Liver (tissue), 3 donors: ENCODE measurements around the gene DSG3.

Experiments used
- ATF3 ChIP-seq: IDR thresholded peaks from 2 replicates; pipeline ENCODE4 v1.6.1; 2016; ENCODE audit warnings: antibody characterized with exemption
- EGR1 ChIP-seq, 2 donors: IDR thresholded peaks; 2 replicates each; pipeline ENCODE4 v1.6.1; 2016 to 2018; ENCODE audit warnings: antibody characterized with exemption in 2 of 2, low read depth in 2 of 2
- MAX ChIP-seq: IDR thresholded peaks from 2 replicates; pipeline ENCODE4 v1.6.1; 2016; ENCODE audit warnings: antibody characterized with exemption
- RAD21 ChIP-seq, 2 donors: IDR thresholded peaks; 2 replicates each; pipeline ENCODE4 v1.6.1; 2016; ENCODE audit warnings: antibody characterized with exemption in 2 of 2, mild to moderate bottlenecking in 2 of 2
- REST ChIP-seq: IDR thresholded peaks from 2 replicates; pipeline ENCODE4 v1.6.1; 2016; ENCODE audit warnings: antibody characterized with exemption, mild to moderate bottlenecking
- SP1 ChIP-seq: IDR thresholded peaks from 2 replicates; pipeline ENCODE4 v1.6.1; 2018; ENCODE audit warnings: antibody characterized with exemption, mild to moderate bottlenecking
- TF ChIP-seq, protein P1 (sequence below): fragments of 150-350 bp; IDR thresholded peaks from 2 replicates; pipeline ENCODE4 v1.5.1; 2017; ENCODE audit warnings: improper control_type of control experiment, low read depth, low read length; ENCODE audit not compliant: missing input control
- donor health status: healthy.
- donor health status: healthy.

GRCh38 chr18:31486165-31486564 lies 38.6 kb downstream of the DSG3 start:
- no peak for TF ChIP-seq REST
- TF ChIP-seq, protein P1, sequence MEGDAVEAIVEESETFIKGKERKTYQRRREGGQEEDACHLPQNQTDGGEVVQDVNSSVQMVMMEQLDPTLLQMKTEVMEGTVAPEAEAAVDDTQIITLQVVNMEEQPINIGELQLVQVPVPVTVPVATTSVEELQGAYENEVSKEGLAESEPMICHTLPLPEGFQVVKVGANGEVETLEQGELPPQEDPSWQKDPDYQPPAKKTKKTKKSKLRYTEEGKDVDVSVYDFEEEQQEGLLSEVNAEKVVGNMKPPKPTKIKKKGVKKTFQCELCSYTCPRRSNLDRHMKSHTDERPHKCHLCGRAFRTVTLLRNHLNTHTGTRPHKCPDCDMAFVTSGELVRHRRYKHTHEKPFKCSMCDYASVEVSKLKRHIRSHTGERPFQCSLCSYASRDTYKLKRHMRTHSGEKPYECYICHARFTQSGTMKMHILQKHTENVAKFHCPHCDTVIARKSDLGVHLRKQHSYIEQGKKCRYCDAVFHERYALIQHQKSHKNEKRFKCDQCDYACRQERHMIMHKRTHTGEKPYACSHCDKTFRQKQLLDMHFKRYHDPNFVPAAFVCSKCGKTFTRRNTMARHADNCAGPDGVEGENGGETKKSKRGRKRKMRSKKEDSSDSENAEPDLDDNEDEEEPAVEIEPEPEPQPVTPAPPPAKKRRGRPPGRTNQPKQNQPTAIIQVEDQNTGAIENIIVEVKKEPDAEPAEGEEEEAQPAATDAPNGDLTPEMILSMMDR, result no peak
- no peak for TF ChIP-seq EGR1 (IDR thresholded peaks at IDR 0.05; ENCODE audit: low read depth in 2 of 2)
- TF ChIP-seq RAD21 (IDR thresholded peaks at IDR 0.05), result no peak
- TF ChIP-seq ATF3, result no peak
- TF ChIP-seq SP1, result no peak
- no peak for TF ChIP-seq MAX
